ENCODE data around the gene SV2C.

SV2C gene

GRCh38 chr5:76388236-76388635 lies 305.1 kb downstream of the SV2C start:
- no peak for FAIRE-seq

- FAIRE-seq: no peak
Observed at GRCh38 chr5:76388791-76389512, 305.8 kb downstream of the SV2C start.

GRCh38 chr5:76389513-76390154 lies 306.5 kb downstream of the SV2C start:
- no peak for FAIRE-seq

- no peak for FAIRE-seq
Observed at GRCh38 chr5:76391014-76391413, 307.8 kb downstream of the SV2C start.

- no peak for FAIRE-seq
Observed at GRCh38 chr5:76393035-76393680, 310.0 kb downstream of the SV2C start.

- no peak for FAIRE-seq
Observed at GRCh38 chr5:76397200-76397599, 314.0 kb downstream of the SV2C start.

- FAIRE-seq: no peak
Observed at GRCh38 chr5:76399268-76399667, 316.1 kb downstream of the SV2C start.

- no peak for FAIRE-seq
Observed at GRCh38 chr5:76400466-76400865, 317.3 kb downstream of the SV2C start.

GRCh38 chr5:76401801-76402250 lies 318.6 kb downstream of the SV2C start:
- FAIRE-seq: no peak

GRCh38 chr5:76402251-76402885 lies 319.2 kb downstream of the SV2C start:
- no peak for FAIRE-seq

- FAIRE-seq: no peak
Observed at GRCh38 chr5:76402886-76403765, 319.9 kb downstream of the SV2C start, which contains the start of gene IQGAP2. Gene IQGAP2, plus strand, starts transcription at chr5:76403285. Its CDS starts 261 bp downstream, at chr5:76403546.
